8988T (cell line): Measurements from ENCODE around the gene CNOT2.

Source experiments
- DNase-seq: peaks from one replicate; pipeline ENCODE4 v3.0.0; 2011

CNOT2 gene

GRCh38 chr12:70242695-70243509 lies at the start of gene CNOT2:
Gene CNOT2, plus strand, starts transcription at chr12:70243433. Its CDS starts 34,794 bp downstream, at chr12:70278227.
- peak; percentile 38 for DNase-seq

DNA sequence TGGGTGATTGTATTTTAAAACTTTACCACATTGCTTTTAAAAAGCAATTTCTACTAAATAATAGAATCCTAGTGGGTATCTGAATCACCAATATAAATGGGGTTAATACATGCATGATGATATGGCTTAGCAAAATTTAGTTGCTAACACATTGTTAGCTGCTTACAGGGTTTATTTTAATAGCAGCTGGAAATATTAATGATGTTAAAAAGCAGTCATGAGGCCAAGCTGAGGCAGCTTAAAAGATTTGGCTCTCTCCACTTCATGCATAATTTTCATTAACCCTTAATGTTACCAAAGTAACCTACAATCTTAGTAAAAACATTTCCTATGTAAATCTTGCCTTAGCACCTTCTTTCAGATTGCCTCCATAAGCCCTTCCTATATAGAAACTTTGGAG lies 49.2 kb upstream of the CNOT2 start:
- DNase-seq: no peak

- DNase-seq: no peak
Measured at GRCh38 chr12:70196811-70197281, 46.4 kb upstream of the CNOT2 start.

DNA sequence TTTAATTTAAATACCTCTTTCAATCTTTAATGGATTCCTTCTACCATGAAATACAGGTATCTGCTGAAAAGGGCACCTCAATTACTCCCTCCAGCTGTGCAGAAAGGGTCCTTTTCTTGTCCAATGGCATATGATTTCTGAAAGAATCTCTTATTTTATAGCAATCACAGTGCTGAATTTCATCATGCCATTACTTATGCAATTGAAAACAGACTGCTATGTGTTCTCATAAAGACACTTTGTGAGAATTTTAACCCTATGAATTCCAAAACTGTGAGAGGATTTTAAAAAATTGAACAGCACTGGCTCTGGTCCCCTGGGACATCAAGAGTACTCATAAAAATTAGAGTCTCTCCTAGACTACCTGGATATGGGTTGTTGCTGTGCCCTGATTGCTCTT lies 45.9 kb upstream of the CNOT2 start:
- DNase-seq: no peak

- DNase-seq: no peak
Measured at GRCh38 chr12:70213707-70214106, 29.5 kb upstream of the CNOT2 start.

GRCh38 chr12:70214972-70215617 lies 28.1 kb upstream of the CNOT2 start:
- DNase-seq: no peak

DNA sequence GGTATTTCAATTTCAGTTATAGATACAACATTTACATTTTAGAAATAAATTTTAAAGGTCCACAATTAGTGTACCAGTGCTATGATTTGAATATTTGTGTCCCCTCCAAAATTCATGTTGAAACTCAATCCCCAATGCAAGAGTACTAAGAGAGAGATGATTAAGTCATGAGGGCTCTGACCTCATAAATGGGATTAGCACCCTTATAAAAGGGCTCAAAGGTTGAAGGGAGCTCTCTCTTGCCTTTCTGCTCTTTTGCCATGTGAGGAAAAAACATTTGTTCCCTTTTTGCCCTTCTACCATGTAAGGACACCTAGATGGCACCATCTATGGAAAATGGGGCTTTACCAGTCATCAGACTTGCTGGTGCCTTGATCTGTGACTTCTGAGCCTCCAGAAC lies 25.8 kb upstream of the CNOT2 start:
- DNase-seq: no peak

- no peak for DNase-seq
Measured at GRCh38 chr12:70221626-70222025, 21.6 kb upstream of the CNOT2 start.

DNA sequence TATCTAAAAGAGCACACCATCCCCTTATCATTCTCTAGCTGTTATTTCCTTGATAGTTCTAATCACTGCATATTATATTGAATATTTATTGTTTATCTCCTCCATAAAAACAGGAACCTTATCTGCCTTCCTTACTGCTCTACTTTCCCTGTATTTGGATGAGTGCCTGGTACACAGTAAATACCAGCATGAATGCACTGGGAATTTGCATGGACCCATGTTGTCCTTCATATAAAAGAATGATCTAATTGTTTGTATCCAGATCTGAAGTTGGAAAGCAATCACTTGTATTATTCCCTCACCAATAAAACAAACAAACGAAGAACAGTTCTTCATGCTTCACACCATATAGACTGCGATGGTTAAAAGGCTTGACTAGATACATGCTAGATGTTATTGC lies 15.3 kb upstream of the CNOT2 start:
- DNase-seq: no peak

DNA sequence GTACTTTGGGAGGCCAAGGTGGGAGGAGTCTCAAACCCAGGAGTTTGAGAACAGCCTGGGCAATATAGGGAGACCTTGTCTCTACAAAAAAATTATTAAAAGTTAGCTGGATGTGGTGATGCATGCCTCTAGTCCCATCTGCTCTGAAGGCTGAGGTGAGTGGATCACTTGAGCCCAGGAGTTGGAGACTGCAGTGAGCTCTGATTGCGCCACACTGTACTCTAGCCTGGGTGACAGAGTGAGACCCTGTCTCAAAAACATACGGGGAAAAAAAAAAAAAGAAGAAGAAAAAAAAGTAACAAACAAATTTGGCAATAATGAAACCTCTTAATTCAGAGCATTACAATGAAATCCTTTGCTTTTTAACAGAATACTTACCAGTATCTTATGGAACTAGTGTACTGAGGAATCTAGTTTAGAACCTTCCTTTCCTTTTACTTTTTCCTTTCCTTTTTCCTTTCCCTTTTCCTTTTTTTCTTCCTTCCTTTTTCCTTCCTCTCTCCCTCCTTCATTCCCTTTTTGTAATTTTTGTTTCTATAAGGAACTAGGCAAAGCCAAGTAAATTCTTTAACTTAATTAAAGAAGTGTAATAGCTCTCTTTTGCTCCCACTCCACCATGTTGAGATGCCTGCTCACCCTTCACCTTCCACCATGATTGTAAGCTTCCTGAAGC lies 12.2 kb upstream of the CNOT2 start:
- no peak for DNase-seq

- no peak for DNase-seq
Measured at GRCh38 chr12:70236990-70237389, 6.2 kb upstream of the CNOT2 start.

DNA sequence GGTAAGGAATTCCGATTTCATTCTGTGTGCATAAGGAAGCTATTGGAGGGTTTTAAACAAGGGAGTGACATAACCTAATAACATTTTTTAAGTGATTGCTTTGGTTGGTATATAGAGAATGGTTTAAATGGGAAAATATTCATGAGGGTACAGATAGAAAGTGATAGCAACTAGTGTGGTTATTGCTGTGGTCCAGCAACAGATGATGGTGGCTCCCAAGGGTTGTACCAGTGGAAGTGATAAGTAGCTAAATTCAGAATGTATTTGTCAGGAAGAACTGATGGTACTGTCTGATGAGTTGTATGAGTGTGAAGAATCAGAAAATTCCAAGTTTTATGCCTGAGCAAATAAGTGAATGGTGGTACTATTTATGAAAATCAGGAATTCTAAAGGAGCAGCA lies 2.6 kb upstream of the CNOT2 start:
- no peak for DNase-seq

GRCh38 chr12:70241845-70242244 lies 1.4 kb upstream of the CNOT2 start:
- DNase-seq: no peak

DNA sequence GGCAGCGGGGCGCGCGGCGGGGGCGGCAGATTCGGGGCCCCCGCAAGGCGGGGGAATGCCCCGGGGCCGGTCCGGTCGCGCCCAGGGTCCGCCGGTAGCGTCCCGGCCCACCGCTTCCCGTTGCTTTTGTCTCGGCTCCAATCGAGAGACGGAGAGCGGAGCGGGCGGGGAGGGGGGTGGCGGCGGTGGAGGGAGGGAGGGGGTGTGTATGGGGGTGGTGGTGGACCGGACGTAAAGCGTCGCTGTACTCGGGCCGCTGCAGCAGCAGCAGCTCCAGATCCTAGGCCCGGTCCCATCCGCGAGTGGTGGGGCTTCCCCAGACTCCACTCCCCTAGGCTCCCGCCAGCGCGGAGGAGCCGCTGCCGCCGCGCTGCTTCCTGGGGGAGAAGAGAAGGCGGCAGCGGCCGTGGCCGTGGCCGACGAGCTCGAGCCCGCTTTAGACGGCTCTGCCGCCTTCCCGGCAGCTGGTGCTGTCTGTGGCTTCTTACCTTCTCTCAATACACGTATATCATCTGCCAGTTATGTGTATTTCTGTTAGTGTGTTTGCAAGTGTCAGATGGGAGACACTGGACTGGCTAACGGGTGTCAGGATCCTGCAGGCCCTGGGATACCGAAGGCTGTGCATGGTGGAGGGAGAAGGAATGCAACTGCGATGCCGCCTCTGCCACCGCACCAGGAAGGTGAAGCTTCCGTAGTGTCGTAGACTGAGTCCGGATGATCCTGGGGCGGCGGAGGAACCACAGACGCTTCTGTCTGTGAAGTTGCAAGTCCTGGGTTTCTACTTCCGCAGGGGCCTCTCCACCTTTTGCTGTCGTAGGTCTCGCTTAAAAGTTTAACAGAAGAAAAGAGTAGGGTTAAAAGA lies 508 bp downstream of the CNOT2 start:
- peak; percentile 37 for DNase-seq

DNA sequence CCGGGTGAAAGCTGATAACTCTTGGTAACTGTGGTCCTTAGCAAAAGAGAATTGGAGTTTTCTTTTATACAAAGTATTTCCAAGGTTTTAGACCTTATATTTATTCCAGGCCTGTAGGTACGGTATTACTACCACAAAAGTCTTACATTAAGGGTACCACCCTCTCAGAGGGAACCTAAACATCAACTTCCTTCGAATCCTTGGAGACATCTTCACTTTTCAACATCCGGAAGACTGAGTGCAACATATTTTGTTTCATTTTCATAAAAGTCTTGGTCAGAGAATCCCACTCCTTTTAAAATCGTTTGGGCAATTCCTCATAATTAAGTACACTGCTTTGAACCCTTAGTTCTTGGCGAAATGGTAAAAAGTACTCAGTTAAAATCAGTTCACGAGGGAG lies 1.2 kb downstream of the CNOT2 start:
- DNase-seq: no peak

GRCh38 chr12:70245458-70245857 lies 2.2 kb downstream of the CNOT2 start:
- DNase-seq: no peak

GRCh38 chr12:70246580-70246979 lies 3.3 kb downstream of the CNOT2 start:
- DNase-seq: no peak

DNA sequence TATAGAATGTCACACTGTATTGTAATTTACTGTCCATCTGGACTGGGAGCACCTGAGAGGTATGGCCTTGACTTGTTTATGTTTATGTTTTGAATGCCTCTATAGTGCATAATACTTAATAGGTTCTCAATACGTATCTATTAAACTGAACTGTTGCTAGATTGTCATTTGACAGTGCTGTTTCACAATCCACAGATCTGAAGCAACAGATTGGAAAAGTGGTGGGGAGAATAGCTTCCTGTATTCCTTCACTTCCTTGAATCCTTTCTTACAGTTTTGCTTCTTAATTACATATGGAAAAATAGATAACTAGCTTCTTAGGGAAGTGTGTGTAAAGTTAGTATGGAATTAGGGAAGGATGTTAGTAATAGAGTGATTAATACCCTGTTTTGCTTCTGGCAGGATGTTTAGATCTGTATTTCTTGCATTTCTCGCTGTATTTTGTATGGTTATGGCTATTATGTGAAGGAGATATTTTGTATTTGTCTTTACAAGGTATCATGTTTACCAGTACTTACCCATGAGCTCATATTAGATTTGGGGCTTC lies 4.5 kb downstream of the CNOT2 start:
- no peak for DNase-seq

DNA sequence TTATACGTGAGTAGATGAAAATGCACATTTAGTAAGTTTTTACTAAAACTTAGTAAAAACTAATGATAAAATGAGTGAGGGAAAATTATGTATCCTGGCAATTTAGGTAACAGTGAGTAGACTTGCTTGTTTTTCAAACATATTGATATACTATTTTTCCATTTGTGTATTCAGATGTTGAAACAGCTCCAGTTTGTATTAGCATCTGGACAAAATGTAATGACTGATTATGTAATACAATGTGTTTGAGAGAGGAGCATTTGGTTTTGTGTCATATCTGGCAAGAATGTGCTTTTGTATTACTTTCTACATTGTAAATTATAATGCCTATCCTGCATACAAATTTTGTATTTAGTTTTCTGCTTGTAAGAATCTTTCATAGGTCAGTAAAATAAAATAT lies 5.6 kb downstream of the CNOT2 start:
- DNase-seq: no peak

- DNase-seq: no peak
Measured at GRCh38 chr12:70249903-70250302, 6.7 kb downstream of the CNOT2 start.

DNA sequence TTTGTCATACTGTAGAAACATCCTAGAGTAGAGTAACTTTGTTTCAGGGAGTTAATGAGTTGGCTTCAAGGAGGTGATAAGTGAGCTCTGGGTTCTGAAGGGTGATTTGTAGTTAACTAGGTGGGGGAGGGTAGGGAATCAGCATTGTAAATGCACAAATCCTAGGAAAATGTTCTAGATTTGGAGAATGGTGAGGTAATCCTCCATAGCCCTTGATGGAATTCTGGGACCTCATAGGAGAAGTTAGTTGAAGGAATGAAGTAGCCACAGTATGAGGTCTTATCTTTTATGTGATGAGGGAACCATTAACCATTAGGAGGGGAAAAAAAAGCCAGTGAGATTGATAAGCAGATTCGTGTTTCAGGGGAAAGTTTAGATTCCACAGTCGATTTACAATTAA lies 8.0 kb downstream of the CNOT2 start:
- no peak for DNase-seq

DNA sequence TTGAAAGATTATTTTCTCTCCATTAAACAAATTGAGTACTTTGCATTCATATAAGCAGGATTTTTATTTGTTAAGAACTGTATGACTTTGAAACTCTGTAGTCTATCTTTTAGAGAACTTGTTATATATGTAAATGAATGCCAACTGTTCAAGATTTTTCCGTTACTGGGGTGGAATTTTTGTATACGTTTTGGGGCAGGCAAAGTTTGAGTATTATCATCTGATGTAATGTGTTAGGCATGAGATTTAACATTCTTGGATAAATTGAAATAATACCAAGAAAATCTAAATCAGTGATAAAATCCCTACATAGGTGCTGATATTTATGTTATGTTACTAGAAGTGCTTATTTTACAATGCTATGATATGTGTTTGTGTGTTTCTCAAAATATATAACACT lies 8.4 kb downstream of the CNOT2 start:
- DNase-seq: no peak

GRCh38 chr12:70252832-70253231 lies 9.6 kb downstream of the CNOT2 start:
- no peak for DNase-seq
